Thyroid gland (tissue), 4 donors: ENCODE measurements around the gene IGFBP7.

Experiments used
- CTCF ChIP-seq, 6 experiments: fragments of 200-600 bp in 3 of 6; fragments of 450-650 bp in 3 of 6; sonication (generic) in 3 of 6; IDR thresholded peaks; one replicate each; pipeline ENCODE4 v1.5.1; 2016 to 2019; ENCODE audit warnings: antibody characterized with exemption in 6 of 6, mild to moderate bottlenecking in 2 of 6, inconsistent platforms in 1 of 6, moderate library complexity in 1 of 6
- POLR2A ChIP-seq, 2 donors: fragments of 450-650 bp; IDR thresholded peaks; one replicate each; pipeline ENCODE4 v1.6.1; 2017; ENCODE audit warnings: antibody characterized with exemption in 2 of 2, mild to moderate bottlenecking in 2 of 2, moderate library complexity in 1 of 2

GRCh38 chr4:57077550-57078343 is 32.4 kb downstream of the IGFBP7 start:
- TF ChIP-seq CTCF (IDR thresholded peaks at IDR 0.05) (no peak), POLR2A (IDR thresholded peaks at IDR 0.05) (no peak)
